B cell (primary cell): ENCODE results near the gene PCAT7. TPM values are rescaled to one million over a fixed set of nuclear protein-coding genes. Genes with fewer than 3 reads are reported as not detected.
"Not testable (repeated sequence)": the region's sequence is repeated elsewhere in the genome, so short reads cannot be mapped to it uniquely, and the experiment has no call there.

Source experiments
- ATAC-seq: fragments of 200-7000 bp; cut with Tn5 transposase; one replicate; pipeline ENCODE4 v1.10.0; 2021; ENCODE audit warnings: low read depth, mild to moderate bottlenecking, moderate number of reproducible peaks, moderate library complexity
- CTCF ChIA-PET: fragments of 350-600 bp; sonication (Branson Sonifier 250); formaldehyde crosslinking; loops from one replicate; lab custom pipeline; 2021; ENCODE audit warnings: antibody characterized with exemption, inconsistent platforms; lab: Charles Lee
- POLR2A ChIA-PET: fragments of 350-600 bp; sonication (Branson Sonifier 250); formaldehyde crosslinking; loops from one replicate; lab custom pipeline; 2021; ENCODE audit warnings: antibody characterized with exemption; lab: Charles Lee
- DNase-seq: peaks from one replicate; pipeline ENCODE4 v3.0.0; 2013
- H2AFZ ChIP-seq: 2 replicates; pipeline ENCODE4 v1.6.1; 2012; ENCODE audit warnings: mild to moderate bottlenecking, low read depth, low read length; ENCODE audit not compliant: insufficient read depth, poor library complexity, severe bottlenecking
- H3K27ac ChIP-seq, 2 donors: 1 replicate in 1 of 2; 2 replicates in 1 of 2; pipeline ENCODE4 v1.5.1; 2012 to 2013; ENCODE audit warnings: low read length in 2 of 2, mild to moderate bottlenecking in 2 of 2, moderate library complexity in 1 of 2
- H3K27me3 ChIP-seq, 4 experiments: fragments of 200-600 bp in 1 of 4; sonication (generic) in 1 of 4; replicated peaks in 1 of 4; 1 replicate in 2 of 4; 2 replicates in 2 of 4; pipeline versions ENCODE4 v1.6.1 to v1.7.0; 2013 to 2016; ENCODE audit warnings: low read length in 3 of 4, mild to moderate bottlenecking in 2 of 4, mixed read lengths in 1 of 4, moderate library complexity in 1 of 4; ENCODE audit not compliant: insufficient read depth in 4 of 4, control insufficient read depth in 3 of 4; ENCODE audit errors: control extremely low read depth in 1 of 4
- H3K36me3 ChIP-seq, 2 experiments: replicated peaks in 1 of 2; 1 replicate in 1 of 2; 2 replicates in 1 of 2; pipeline versions ENCODE4 v1.6.1 to v1.7.1; 2013; ENCODE audit warnings: low read length in 1 of 2; ENCODE audit not compliant: insufficient read depth in 2 of 2, control insufficient read depth in 1 of 2; ENCODE audit errors: control extremely low read depth in 1 of 2, extremely low read depth in 1 of 2
- H3K4me1 ChIP-seq, 2 donors: fragments of 200-600 bp in 1 of 2; sonication (generic) in 1 of 2; 1 replicate in 1 of 2; 2 replicates in 1 of 2; pipeline versions ENCODE4 v1.5.1 to v1.6.1; 2013 to 2017; ENCODE audit warnings: low read length in 2 of 2; ENCODE audit not compliant: control insufficient read depth in 2 of 2, insufficient read depth in 2 of 2
- H3K4me2 ChIP-seq: replicated peaks from 2 replicates; pipeline ENCODE3; 2012; ENCODE audit warnings: mild to moderate bottlenecking, low read depth, low read length; ENCODE audit not compliant: poor library complexity, severe bottlenecking
- H3K4me3 ChIP-seq, 5 experiments: fragments of 200-600 bp in 1 of 5; sonication (generic) in 1 of 5; 1 replicate in 3 of 5; 2 replicates in 2 of 5; pipeline versions ENCODE4 v1.5.1 to v1.7.0; 2011 to 2016; ENCODE audit warnings: low read length in 4 of 5, mild to moderate bottlenecking in 4 of 5, low read depth in 2 of 5, control low read depth in 1 of 5, moderate library complexity in 1 of 5; ENCODE audit not compliant: insufficient read depth in 1 of 5; ENCODE audit errors: control extremely low read depth in 1 of 5, extremely low read depth in 1 of 5
- H3K79me2 ChIP-seq: fragments of 200-600 bp; sonication (generic); one replicate; pipeline ENCODE4 v1.6.0; 2016; ENCODE audit warnings: low read length; ENCODE audit not compliant: control insufficient read depth, insufficient read depth
- H3K9ac ChIP-seq: fragments of 200-600 bp; sonication (generic); 2 replicates; pipeline ENCODE4 v1.6.1; 2017; ENCODE audit warnings: mild to moderate bottlenecking, low read length, moderate library complexity
- H3K9me3 ChIP-seq, 3 donors: one replicate each; pipeline versions ENCODE4 v1.6.1 to v1.7.1; 2013; ENCODE audit warnings: low read length in 2 of 3; ENCODE audit not compliant: control insufficient read depth in 2 of 3, insufficient read depth in 1 of 3; ENCODE audit errors: control extremely low read depth in 1 of 3
- H4K20me1 ChIP-seq: 2 replicates; pipeline ENCODE4 v1.6.0; 2012; ENCODE audit warnings: mild to moderate bottlenecking, low read length; ENCODE audit not compliant: insufficient read depth, control insufficient read depth, poor library complexity, severe bottlenecking
- H3K27ac Mint-ChIP-seq: one replicate; pipeline ENCODE4 v1.8.0; 2021; ENCODE audit warnings: mixed read lengths
- H3K27me3 Mint-ChIP-seq: one replicate; pipeline ENCODE4 v1.8.0; 2021; ENCODE audit warnings: mixed read lengths
- H3K4me1 Mint-ChIP-seq: one replicate; pipeline ENCODE4 v1.8.0; 2021; ENCODE audit warnings: mixed read lengths
- H3K4me3 Mint-ChIP-seq: one replicate; pipeline ENCODE4 v1.8.0; 2021; ENCODE audit warnings: mixed read lengths
- H3K9me3 Mint-ChIP-seq: one replicate; pipeline ENCODE4 v1.8.0; 2022; ENCODE audit warnings: mixed read lengths; ENCODE audit not compliant: insufficient read depth
- EZH2 ChIP-seq: IDR thresholded peaks from 2 replicates; pipeline ENCODE4 v1.6.1; 2012; ENCODE audit warnings: borderline replicate concordance, low read depth, mild to moderate bottlenecking, moderate library complexity, low read length; ENCODE audit not compliant: insufficient read depth, poor library complexity, severe bottlenecking
- WGBS: methylation state at CpG from one replicate; pipeline ENCODE4 v1.1.5; 2013; ENCODE audit warnings: missing lambda C conversion rate; ENCODE audit not compliant: insufficient coverage; 5-methylcytosine and 5-hydroxymethylcytosine counted together
- intact Hi-C: fragments of 100-400 bp; cut with micrococcal nuclease; formaldehyde crosslinking; loops from one replicate; pipeline ENCODE4 v1.10.0; 2022
- polyA plus RNA-seq: library from polyadenylated mRNA; depleted of rRNA; stranded (reverse); fragments of >200 nt; gene quantifications from 2 replicates; pipeline ENCODE4 v1.2.3, GENCODE V29; 2012
- total RNA-seq, 2 donors: library from RNA; stranded (reverse); fragments of 120-200 nt in 1 of 2; gene quantifications; 1 replicate in 1 of 2; 2 replicates in 1 of 2; pipeline versions ENCODE4 v1.2.3 to v1.2.4, GENCODE V29; 2013 to 2022
- TF ChIP-seq, protein P1 (sequence below): fragments of 200-600 bp; IDR thresholded peaks from one replicate; pipeline ENCODE4 v1.8.0; 2022; ENCODE audit warnings: antibody characterized with exemption, mild to moderate bottlenecking

The PCAT7 gene
- total and polyA plus RNA-seq, 2 donors (not counting 1 experiment from before 2014, with no cell fraction given) = not detected

DNA sequence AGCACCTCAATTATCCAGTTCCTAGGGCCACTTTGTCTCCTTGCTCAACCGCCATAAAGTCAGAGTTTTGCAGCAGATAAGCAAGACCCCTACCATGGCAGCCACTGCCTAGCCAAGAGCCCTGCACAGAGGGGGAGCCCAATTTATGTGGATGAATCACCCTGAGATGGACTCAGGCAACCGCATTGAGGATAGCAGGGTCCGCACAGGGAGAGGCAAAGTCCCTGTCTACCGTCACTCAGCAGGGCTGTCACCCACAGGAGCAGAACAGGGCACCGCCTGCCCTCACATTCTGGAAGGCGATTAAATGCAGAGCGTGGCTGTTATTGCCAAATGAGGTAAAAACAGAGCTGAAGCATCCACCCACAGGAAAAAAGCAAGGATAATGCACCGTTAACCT is 37.0 kb downstream of the PCAT7 start:
- Histone ChIP-seq H3K4me2 (no peak overlapping the region), H3K4me3 (no peak overlapping the region), H3K9me3 (no peaks in the 10 kb centered on the region), H3K4me1 (no peaks in the 10 kb centered on the region), H3K27me3 (no peaks in the 10 kb centered on the region), H3K79me2 (no peaks in the 10 kb centered on the region), H2AFZ (no peak overlapping the region), H3K36me3 (no peaks in the 10 kb centered on the region), H4K20me1 (no peaks in the 10 kb centered on the region), H3K27ac (no peak overlapping the region), H3K9ac (no peak overlapping the region)
- H3K4me1 Mint-ChIP-seq = peaks cover 3% of the 10 kb centered on the region
- DNase-seq (no peak), ATAC-seq (no peak)
- no peak overlapping the region for H3K27ac Mint-ChIP-seq
- POLR2A ChIA-PET = no interaction called here
- 100% methylated on average over 7 of the region's 8 CpGs for WGBS
- TF ChIP-seq, protein P1, sequence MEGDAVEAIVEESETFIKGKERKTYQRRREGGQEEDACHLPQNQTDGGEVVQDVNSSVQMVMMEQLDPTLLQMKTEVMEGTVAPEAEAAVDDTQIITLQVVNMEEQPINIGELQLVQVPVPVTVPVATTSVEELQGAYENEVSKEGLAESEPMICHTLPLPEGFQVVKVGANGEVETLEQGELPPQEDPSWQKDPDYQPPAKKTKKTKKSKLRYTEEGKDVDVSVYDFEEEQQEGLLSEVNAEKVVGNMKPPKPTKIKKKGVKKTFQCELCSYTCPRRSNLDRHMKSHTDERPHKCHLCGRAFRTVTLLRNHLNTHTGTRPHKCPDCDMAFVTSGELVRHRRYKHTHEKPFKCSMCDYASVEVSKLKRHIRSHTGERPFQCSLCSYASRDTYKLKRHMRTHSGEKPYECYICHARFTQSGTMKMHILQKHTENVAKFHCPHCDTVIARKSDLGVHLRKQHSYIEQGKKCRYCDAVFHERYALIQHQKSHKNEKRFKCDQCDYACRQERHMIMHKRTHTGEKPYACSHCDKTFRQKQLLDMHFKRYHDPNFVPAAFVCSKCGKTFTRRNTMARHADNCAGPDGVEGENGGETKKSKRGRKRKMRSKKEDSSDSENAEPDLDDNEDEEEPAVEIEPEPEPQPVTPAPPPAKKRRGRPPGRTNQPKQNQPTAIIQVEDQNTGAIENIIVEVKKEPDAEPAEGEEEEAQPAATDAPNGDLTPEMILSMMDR = no peak
- TF ChIP-seq EZH2 = no peak
- intact Hi-C loops = no loop called here
- H3K4me3 Mint-ChIP-seq = no peak overlapping the region
- no peaks in the 10 kb centered on the region for H3K9me3 Mint-ChIP-seq
- CTCF ChIA-PET = no interaction called here
- H3K27me3 Mint-ChIP-seq = peaks cover 24% of the 10 kb centered on the region

DNA sequence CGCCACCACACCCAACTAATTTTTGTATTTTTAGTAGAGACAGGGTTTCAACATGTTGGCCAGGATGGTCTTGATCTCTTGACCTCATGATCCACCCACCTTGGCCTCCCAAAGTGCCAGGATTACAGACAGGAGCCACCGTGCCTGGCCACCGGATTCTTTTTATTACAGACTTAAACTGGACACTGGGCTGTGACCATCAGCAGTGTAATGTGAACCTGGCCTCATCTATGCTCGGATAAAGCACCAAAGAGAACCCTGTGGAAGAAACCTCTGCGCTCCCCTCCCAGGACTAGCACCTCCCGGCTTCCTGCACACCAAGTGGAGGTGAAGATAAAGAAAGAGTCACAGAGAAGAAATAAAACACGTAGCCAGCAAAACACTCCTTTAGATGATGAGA is 37.8 kb downstream of the PCAT7 start:
- H3K27me3 Mint-ChIP-seq = peaks cover 28% of the 10 kb centered on the region
- H3K9me3 Mint-ChIP-seq, POLR2A ChIA-PET, H3K36me3 ChIP-seq, H2AFZ ChIP-seq, DNase-seq, H3K27me3 ChIP-seq, CTCF ChIA-PET, H3K9ac ChIP-seq, H3K4me1 Mint-ChIP-seq, H3K4me3 ChIP-seq, H3K4me3 Mint-ChIP-seq, H4K20me1 ChIP-seq, H3K4me2 ChIP-seq, intact Hi-C loops, H3K9me3 ChIP-seq, H3K79me2 ChIP-seq, H3K4me1 ChIP-seq, ATAC-seq, H3K27ac ChIP-seq, H3K27ac Mint-ChIP-seq: not testable (repeated sequence)
- 95% methylated on average over 6 of the region's 7 CpGs for WGBS
